SK-N-MC (cell line): ENCODE measurements around the gene STK16.

Experiments
- EZH2 ChIP-seq: fragments of 200-600 bp; sonication (generic); IDR thresholded peaks from one replicate; pipeline ENCODE4 v1.6.1; 2017; ENCODE audit warnings: antibody characterized with exemption
- FOXP2 ChIP-seq: optimal IDR thresholded peaks from 2 replicates; pipeline ENCODE3; 2011; ENCODE audit warnings: mild to moderate bottlenecking, moderate library complexity; ENCODE audit not compliant: insufficient read depth; ENCODE audit errors: extremely low read length, control extremely low read depth
- POLR2AphosphoS5 ChIP-seq: IDR thresholded peaks from 2 replicates; pipeline ENCODE4 v1.6.1; 2012; ENCODE audit warnings: mild to moderate bottlenecking, low read depth, low read length, borderline replicate concordance

- TF ChIP-seq EZH2: no peak
- TF ChIP-seq POLR2AphosphoS5: no peak
- no peak for TF ChIP-seq FOXP2
Observed at GRCh38 chr2:219218217-219218731, 27.0 kb upstream of the STK16 start.
